ENCODE measurements around the gene CRAMP1. TPM values are rescaled to one million over a fixed set of nuclear protein-coding genes. Genes with fewer than 3 reads are reported as not detected.

Gene CRAMP1
- total RNA-seq, 1 donor from 2014 or later: 29.4 TPM

DNA sequence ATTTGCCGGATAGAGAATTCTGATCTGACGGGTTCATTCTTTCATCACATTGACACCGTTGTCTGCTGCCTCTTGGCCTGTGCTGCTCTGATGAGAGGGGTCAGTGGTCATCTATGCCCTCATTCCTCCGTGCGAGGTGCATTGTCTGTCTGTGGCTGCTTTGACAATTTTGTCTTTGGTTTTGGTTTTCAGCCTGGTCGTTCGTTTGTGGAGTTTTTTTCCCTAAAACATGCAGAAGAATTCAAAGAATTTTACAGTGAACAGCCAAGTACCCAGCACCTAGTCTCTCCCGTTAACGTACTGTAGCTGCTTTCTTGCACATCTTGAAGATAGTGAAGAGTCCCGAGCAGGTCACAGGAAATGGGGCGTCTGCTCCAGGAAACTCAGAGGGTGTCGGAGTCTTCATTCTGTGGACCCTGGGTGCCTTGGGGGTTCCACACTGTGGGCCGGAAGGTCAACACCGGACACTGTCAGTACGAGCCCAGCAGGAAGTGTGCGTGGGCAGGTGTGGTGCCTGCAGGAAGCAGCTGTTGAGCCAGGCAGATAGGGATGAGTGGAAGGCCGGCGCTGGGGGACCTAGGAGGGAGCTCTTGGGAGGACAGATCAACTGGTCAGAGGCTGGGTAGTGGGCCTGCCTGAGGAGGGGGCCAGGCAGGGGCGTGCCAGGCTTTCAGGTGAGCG is 28.2 kb downstream of the CRAMP1 start:
- Mint-ChIP-seq H3K27me3 (ENCODE audit: unreplicated experiment) (no peaks in the 10 kb centered on the region), H3K27ac (ENCODE audit: unreplicated experiment) (peak overlapping the region; percentile 19), H3K9me3 (ENCODE audit: unreplicated experiment) (no peaks in the 10 kb centered on the region), H3K4me3 (ENCODE audit: unreplicated experiment) (no peak overlapping the region), H3K4me1 (ENCODE audit: unreplicated experiment) (peaks cover 6% of the 10 kb centered on the region), H3K36me3 (ENCODE audit: unreplicated experiment) (peaks cover 65% of the 10 kb centered on the region)
- no peak for DNase-seq (ENCODE audit: extremely low spot score, unreplicated experiment)
- TF ChIP-seq, protein P1, sequence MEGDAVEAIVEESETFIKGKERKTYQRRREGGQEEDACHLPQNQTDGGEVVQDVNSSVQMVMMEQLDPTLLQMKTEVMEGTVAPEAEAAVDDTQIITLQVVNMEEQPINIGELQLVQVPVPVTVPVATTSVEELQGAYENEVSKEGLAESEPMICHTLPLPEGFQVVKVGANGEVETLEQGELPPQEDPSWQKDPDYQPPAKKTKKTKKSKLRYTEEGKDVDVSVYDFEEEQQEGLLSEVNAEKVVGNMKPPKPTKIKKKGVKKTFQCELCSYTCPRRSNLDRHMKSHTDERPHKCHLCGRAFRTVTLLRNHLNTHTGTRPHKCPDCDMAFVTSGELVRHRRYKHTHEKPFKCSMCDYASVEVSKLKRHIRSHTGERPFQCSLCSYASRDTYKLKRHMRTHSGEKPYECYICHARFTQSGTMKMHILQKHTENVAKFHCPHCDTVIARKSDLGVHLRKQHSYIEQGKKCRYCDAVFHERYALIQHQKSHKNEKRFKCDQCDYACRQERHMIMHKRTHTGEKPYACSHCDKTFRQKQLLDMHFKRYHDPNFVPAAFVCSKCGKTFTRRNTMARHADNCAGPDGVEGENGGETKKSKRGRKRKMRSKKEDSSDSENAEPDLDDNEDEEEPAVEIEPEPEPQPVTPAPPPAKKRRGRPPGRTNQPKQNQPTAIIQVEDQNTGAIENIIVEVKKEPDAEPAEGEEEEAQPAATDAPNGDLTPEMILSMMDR (IDR thresholded peaks at IDR 0.05): no peak

DNA sequence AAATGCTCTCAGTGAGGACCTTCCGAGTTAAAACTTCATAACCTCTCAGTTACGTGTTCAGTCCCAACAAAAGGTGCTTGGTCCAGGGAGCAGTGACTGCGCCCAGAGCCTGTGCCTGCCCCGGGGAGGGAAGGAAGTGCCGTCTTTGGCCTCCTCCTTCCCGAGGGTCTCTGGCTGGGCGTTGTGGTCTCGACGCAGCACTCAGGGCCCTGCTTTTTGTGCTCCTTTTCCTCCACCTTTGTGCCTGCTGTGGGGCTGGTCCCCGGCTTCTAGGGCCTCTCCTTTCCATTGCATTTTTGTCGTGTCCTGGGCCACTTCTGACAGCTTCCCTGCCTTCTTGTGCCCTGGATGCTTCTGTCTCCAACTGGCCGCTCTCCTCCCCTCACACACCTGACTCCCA is 29.1 kb downstream of the CRAMP1 start:
- Mint-ChIP-seq H3K4me3 (ENCODE audit: unreplicated experiment) (no peak overlapping the region), H3K9me3 (ENCODE audit: unreplicated experiment) (no peaks in the 10 kb centered on the region), H3K27me3 (ENCODE audit: unreplicated experiment) (no peaks in the 10 kb centered on the region), H3K4me1 (ENCODE audit: unreplicated experiment) (peaks cover 15% of the 10 kb centered on the region), H3K36me3 (ENCODE audit: unreplicated experiment) (peaks cover 67% of the 10 kb centered on the region), H3K27ac (ENCODE audit: unreplicated experiment) (no peak overlapping the region)
- TF ChIP-seq, protein P1 (IDR thresholded peaks at IDR 0.05): no peak
- DNase-seq (ENCODE audit: extremely low spot score, unreplicated experiment): no peak

GRCh38 chr16:1642148-1642547 is 30.0 kb downstream of the CRAMP1 start:
- peaks cover 71% of the 10 kb centered on the region for H3K36me3 Mint-ChIP-seq (ENCODE audit: unreplicated experiment)
- H3K4me1 Mint-ChIP-seq (ENCODE audit: unreplicated experiment): peaks cover 20% of the 10 kb centered on the region
- TF ChIP-seq, protein P1 (IDR thresholded peaks at IDR 0.05): no peak
- no peak for DNase-seq (ENCODE audit: extremely low spot score, unreplicated experiment)
- no peaks in the 10 kb centered on the region for H3K27me3 Mint-ChIP-seq (ENCODE audit: unreplicated experiment)
- H3K4me3 Mint-ChIP-seq (ENCODE audit: unreplicated experiment): no peak overlapping the region
- H3K27ac Mint-ChIP-seq (ENCODE audit: unreplicated experiment): no peak overlapping the region
- no peaks in the 10 kb centered on the region for H3K9me3 Mint-ChIP-seq (ENCODE audit: unreplicated experiment)

- DNase-seq (ENCODE audit: extremely low spot score, unreplicated experiment): no peak
- Mint-ChIP-seq H3K4me1 (ENCODE audit: unreplicated experiment) (peaks cover 20% of the 10 kb centered on the region), H3K27ac (ENCODE audit: unreplicated experiment) (no peak overlapping the region), H3K36me3 (ENCODE audit: unreplicated experiment) (peaks cover 74% of the 10 kb centered on the region), H3K4me3 (ENCODE audit: unreplicated experiment) (no peak overlapping the region), H3K27me3 (ENCODE audit: unreplicated experiment) (no peaks in the 10 kb centered on the region), H3K9me3 (ENCODE audit: unreplicated experiment) (no peaks in the 10 kb centered on the region)
- TF ChIP-seq, protein P1 (IDR thresholded peaks at IDR 0.05): no peak
Observed at GRCh38 chr16:1642753-1643152, 30.6 kb downstream of the CRAMP1 start.

GRCh38 chr16:1643521-1643920 is 31.4 kb downstream of the CRAMP1 start:
- H3K27ac Mint-ChIP-seq (ENCODE audit: unreplicated experiment): no peak overlapping the region
- no peak for DNase-seq (ENCODE audit: extremely low spot score, unreplicated experiment)
- H3K4me1 Mint-ChIP-seq (ENCODE audit: unreplicated experiment): peaks cover 20% of the 10 kb centered on the region
- H3K9me3 Mint-ChIP-seq (ENCODE audit: unreplicated experiment): no peaks in the 10 kb centered on the region
- H3K4me3 Mint-ChIP-seq (ENCODE audit: unreplicated experiment): no peak overlapping the region
- TF ChIP-seq, protein P1 (IDR thresholded peaks at IDR 0.05): no peak
- H3K27me3 Mint-ChIP-seq (ENCODE audit: unreplicated experiment): no peaks in the 10 kb centered on the region
- peaks cover 70% of the 10 kb centered on the region for H3K36me3 Mint-ChIP-seq (ENCODE audit: unreplicated experiment)
